Measurements from ENCODE around the gene TGM3.

Gene TGM3

DNA sequence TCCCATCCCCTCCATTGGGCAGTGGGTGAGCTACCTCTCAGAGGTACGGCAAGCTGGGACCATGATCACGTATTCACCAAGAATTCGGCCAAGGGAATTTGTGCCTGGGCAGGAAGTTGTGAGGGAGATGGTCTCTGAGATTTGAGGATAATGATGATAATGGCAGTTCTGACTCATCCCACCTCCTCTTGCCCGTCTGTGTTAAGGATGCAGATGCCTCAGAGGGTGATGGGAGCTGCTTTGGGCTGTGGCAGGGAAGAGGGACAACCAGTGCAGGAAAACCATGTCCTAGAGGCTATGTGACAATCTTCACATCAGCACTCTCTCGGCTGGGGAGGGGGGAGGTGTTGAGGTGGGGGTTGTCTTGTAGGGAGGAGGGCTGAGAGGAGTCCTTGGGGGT lies 89.2 kb downstream of the TGM3 start:
- no peak for DNase-seq

DNA sequence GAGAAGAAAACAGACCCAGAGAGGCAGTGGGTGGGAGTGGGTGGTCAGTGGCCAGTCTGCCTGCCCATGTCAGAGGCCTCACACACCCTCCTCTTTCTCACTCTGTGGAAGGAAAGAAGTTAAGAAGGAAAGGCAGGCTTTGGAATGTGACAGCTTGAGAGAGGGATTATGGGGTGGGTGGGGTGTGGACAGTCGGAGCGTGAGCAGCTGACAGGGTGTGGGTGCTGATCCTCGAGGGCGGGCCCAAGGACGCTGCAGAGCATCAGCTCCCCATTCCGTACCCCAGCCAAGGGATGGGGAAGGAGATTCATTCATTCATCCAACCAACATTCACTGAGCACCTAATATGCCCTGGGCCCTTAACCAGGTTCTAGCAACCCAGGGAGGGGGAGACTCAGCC lies 89.7 kb downstream of the TGM3 start:
- no peak for DNase-seq

DNA sequence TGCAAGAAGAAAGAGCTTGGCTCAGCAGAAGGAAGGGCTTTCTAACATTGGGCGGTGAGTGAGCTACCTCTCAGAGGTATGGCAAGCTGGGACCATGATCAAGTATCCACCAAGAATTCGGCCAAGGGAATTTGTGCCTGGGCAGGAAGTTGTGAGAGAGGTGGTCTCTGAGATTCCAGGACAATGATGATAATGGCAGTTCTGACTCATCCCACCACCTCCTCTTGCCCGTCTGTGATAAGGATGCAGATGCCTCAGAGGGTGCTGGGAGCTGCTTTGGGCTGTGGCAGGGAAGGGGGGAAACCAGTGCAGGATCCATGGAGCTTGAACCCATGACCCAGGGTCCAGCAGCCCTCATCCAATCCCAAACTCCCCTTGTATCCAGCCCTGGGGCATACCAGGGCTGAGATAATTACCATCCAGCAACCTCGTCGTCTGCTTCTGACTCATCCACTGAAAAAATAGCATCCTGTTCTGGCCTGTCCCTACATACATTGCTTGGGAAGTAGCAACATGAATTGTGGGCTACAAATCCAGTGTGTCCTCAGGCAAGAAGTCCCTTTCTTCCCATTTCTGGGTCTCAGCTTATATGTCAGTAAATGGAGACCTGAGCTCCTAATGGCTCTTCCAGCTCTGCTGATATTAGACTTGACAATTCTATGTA lies 90.8 kb downstream of the TGM3 start:
- no peak for DNase-seq

DNA sequence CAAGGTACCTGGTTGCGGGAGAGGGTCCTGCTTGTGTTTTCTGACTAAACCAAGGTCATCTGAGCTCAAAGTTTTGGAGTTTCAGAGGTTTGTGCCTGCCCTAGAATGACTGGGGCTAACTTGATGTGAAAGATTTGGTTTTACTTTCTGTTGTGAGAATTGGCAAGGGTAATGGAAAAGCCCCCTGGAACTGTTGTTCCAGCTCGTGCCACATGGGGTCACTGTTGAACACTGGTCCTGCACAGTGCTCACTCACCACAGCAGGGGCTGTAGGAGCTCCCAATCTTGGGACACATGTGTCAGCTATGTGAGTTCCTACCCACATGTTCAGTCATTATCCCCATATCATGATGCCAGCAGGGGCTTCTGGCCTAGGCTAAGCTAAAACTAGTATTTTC lies 91.4 kb downstream of the TGM3 start:
- peak; percentile 52 for DNase-seq

DNA sequence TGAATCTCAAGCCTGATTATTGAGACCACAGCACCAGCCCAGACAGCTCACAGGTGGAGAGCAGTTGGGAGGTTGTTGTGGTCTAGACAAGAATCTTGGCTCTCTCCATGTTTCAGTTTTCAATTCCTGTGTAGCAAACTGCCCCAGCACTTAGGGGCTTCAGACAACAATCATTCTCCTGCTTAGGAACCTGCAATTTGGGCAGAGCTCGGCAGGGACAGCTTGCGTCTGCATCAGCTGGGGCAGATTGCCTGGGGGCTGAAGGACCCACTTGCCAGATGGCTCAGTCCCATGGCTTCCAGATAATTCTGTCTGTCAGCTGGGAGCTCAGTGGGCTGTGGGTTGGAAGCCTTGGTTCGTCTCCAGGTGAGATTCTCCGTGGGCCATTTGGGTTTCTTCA lies 91.8 kb downstream of the TGM3 start:
- no peak for DNase-seq

Measured in activated naive CD4-positive, alpha-beta T cell treated with Interleukin-2 at 50 U/mL for 16 hours (primary cell).